Right renal pelvis (tissue), 4 donors: Measurements from ENCODE around the gene AJM1. TPM values are rescaled to one million over a fixed set of nuclear protein-coding genes. Genes with fewer than 3 reads are reported as not detected.
"Not testable (repeated sequence)": the region's sequence is repeated elsewhere in the genome, so short reads cannot be mapped to it uniquely, and the experiment has no call there.

Experiments used
- DNase-seq, 4 donors: peaks; one replicate each; pipeline ENCODE4 v3.0.0-alpha.2; 2013; ENCODE audit warnings: low read depth in 4 of 4, low spot score in 3 of 4, missing footprints in 1 of 4
- polyA plus RNA-seq, 4 donors: library from polyadenylated mRNA; unstranded; fragments of 120-200 nt; gene quantifications; one replicate each; pipeline ENCODE4 v1.2.1, GENCODE V29; 2013; ENCODE audit not compliant: insufficient read length in 4 of 4

AJM1 gene
- polyA plus RNA-seq, 4 donors = 0.67 to 1.7 (median 0.96) TPM

GRCh38 chr9:136865768-136866103, 23.5 kb downstream of the AJM1 start:
- no peak for DNase-seq

GRCh38 chr9:136866898-136867421, 24.7 kb downstream of the AJM1 start:
- not testable (repeated sequence) for DNase-seq

GRCh38 chr9:136867480-136867879, 25.2 kb downstream of the AJM1 start:
- no peak for DNase-seq

GRCh38 chr9:136867917-136868316, 25.6 kb downstream of the AJM1 start:
- DNase-seq = no peak

GRCh38 chr9:136868644-136869043, 26.4 kb downstream of the AJM1 start:
- no peak for DNase-seq

- DNase-seq = not testable (repeated sequence)
These were observed 27.3 kb downstream of the AJM1 start for GRCh38 chr9:136869611-136870010.

- no peak for DNase-seq
These were observed 32.9 kb downstream of the AJM1 start for GRCh38 chr9:136875155-136875554.

GRCh38 chr9:136876476-136876875, 34.2 kb downstream of the AJM1 start:
- DNase-seq = no peak

GRCh38 chr9:136880651-136881050, 38.4 kb downstream of the AJM1 start:
- DNase-seq = no peak

- DNase-seq = no peak
These were observed 39.4 kb downstream of the AJM1 start for GRCh38 chr9:136881691-136882108.

GRCh38 chr9:136882109-136882946, 40.0 kb downstream of the AJM1 start:
- no peak for DNase-seq

- not testable (repeated sequence) for DNase-seq
These were observed 40.6 kb downstream of the AJM1 start for GRCh38 chr9:136882947-136883283.

- not testable (repeated sequence) for DNase-seq
These were observed 41.4 kb downstream of the AJM1 start for GRCh38 chr9:136883670-136884069.

GRCh38 chr9:136885950-136886578, 43.8 kb downstream of the AJM1 start, which contains the start of gene TRAF2:
TSS of gene TRAF2 (plus strand) at chr9:136886516. CDS start at chr9:136898741, 12,225 bp downstream.
- peak; percentile 95 to 97 (median 96) for DNase-seq

GRCh38 chr9:136886610-136887597, 44.6 kb downstream of the AJM1 start:
- no peak for DNase-seq

GRCh38 chr9:136888454-136888853, 46.2 kb downstream of the AJM1 start:
- no peak for DNase-seq

GRCh38 chr9:136889858-136890257, 47.6 kb downstream of the AJM1 start:
- no peak for DNase-seq

- DNase-seq = no peak
These were observed 48.4 kb downstream of the AJM1 start for GRCh38 chr9:136890661-136891060.
